DMS 273 (cell line): ENCODE data around the gene NAV2.
"Not testable (repeated sequence)": the region's sequence is repeated elsewhere in the genome, so short reads cannot be mapped to it uniquely, and the experiment has no call there.

ENCODE experiments used
- DNase-seq: peaks from one replicate; lab custom pipeline; 2025; ENCODE audit not compliant: unreplicated experiment; lab: John Stamatoyannopoulos, UW

The NAV2 gene

GRCh38 chr11:19882356-19882755 lies 169.7 kb downstream of the NAV2 start:
- DNase-seq = no peak

- DNase-seq = no peak
These were observed 173.9 kb downstream of the NAV2 start for GRCh38 chr11:19886498-19886897.

- no peak for DNase-seq
These were observed 175.2 kb downstream of the NAV2 start for GRCh38 chr11:19887842-19888241.

- no peak for DNase-seq
These were observed 176.9 kb downstream of the NAV2 start for GRCh38 chr11:19889531-19889930.

GRCh38 chr11:19890308-19890707 lies 177.7 kb downstream of the NAV2 start:
- DNase-seq = no peak

GRCh38 chr11:19891022-19891421 lies 178.4 kb downstream of the NAV2 start:
- DNase-seq = no peak

GRCh38 chr11:19892387-19892786 lies 179.8 kb downstream of the NAV2 start:
- no peak for DNase-seq

- DNase-seq = no peak
These were observed 180.2 kb downstream of the NAV2 start for GRCh38 chr11:19892876-19893275.

- DNase-seq = no peak
These were observed 181.8 kb downstream of the NAV2 start for GRCh38 chr11:19894404-19894803.

GRCh38 chr11:19895037-19895436 lies 182.4 kb downstream of the NAV2 start:
- DNase-seq = not testable (repeated sequence)

GRCh38 chr11:19895776-19896175 lies 183.1 kb downstream of the NAV2 start:
- no peak for DNase-seq

GRCh38 chr11:19903620-19904069 lies 191.0 kb downstream of the NAV2 start:
- DNase-seq = peak; percentile 79

- peak; percentile 25 for DNase-seq
These were observed 192.7 kb downstream of the NAV2 start for GRCh38 chr11:19905280-19905853.

- no peak for DNase-seq
These were observed 193.5 kb downstream of the NAV2 start for GRCh38 chr11:19906126-19906525.

- no peak for DNase-seq
These were observed 194.5 kb downstream of the NAV2 start for GRCh38 chr11:19907008-19907579.

- DNase-seq = no peak
These were observed 195.2 kb downstream of the NAV2 start for GRCh38 chr11:19907839-19908238.

- no peak for DNase-seq
These were observed 198.3 kb downstream of the NAV2 start for GRCh38 chr11:19910931-19911330.

GRCh38 chr11:19912115-19912957 lies 199.7 kb downstream of the NAV2 start:
- no peak for DNase-seq

GRCh38 chr11:19912958-19913892 lies 200.6 kb downstream of the NAV2 start:
- no peak for DNase-seq

GRCh38 chr11:19913893-19914249 lies 201.2 kb downstream of the NAV2 start:
- no peak for DNase-seq

- no peak for DNase-seq
These were observed 203.2 kb downstream of the NAV2 start for GRCh38 chr11:19915808-19916207.
